HCT116 (cell line): Measurements from ENCODE around the gene PRRT3. TPM values are rescaled to one million over a fixed set of nuclear protein-coding genes. Genes with fewer than 3 reads are reported as not detected.

ENCODE experiments used
- ATAC-seq: fragments of 200-7000 bp; cut with Tn5 transposase; 2 replicates; pipeline ENCODE4 v1.9.1; 2020; ENCODE audit warnings: mild to moderate bottlenecking, moderate library complexity
- BruUV-seq: library from RNA; stranded (reverse); fragments of 400-500 nt; replicated peaks from 2 replicates; lab custom pipeline; 2021; lab: Mats Ljungman, UMichigan
- CTCF ChIA-PET: fragments of 300-600 bp; sonication (Branson Sonifier 250); formaldehyde crosslinking; loops from one replicate; lab custom pipeline; 2021; ENCODE audit warnings: antibody characterized with exemption; lab: Charles Lee
- POLR2A ChIA-PET: fragments of 300-600, 350-600 bp; sonication (Branson Sonifier 250); formaldehyde crosslinking; loops from one replicate; lab custom pipeline; 2021; ENCODE audit warnings: antibody characterized with exemption; lab: Charles Lee
- RAD21 ChIA-PET, 2 experiments: fragments of 300-600 bp; sonication (Branson Sonifier 250); formaldehyde crosslinking; loops; one replicate each; lab custom pipeline; 2023; ENCODE audit warnings: low total read pairs in 2 of 2; ENCODE audit not compliant: uncharacterized antibody in 2 of 2, unreplicated experiment in 2 of 2, low non-redundant PET in 1 of 2; lab: Charles Lee
- DNase-seq: peaks from one replicate; pipeline ENCODE4 v3.0.0-alpha.2; 2010; ENCODE audit warnings: low read depth, low spot score
- H2AFZ ChIP-seq: fragments of 200-600 bp; shearing (Covaris generic), sonication (generic); 2 replicates; pipeline ENCODE4 v1.6.1; 2017; ENCODE audit warnings: low read depth, mixed run types, mixed read lengths, antibody characterized with exemption, low read length; ENCODE audit not compliant: poor library complexity, severe bottlenecking
- H3K27ac ChIP-seq: 2 replicates; pipeline ENCODE4 v1.5.1; 2012; ENCODE audit warnings: low read depth, low read length
- H3K27me3 ChIP-seq: fragments of 200-600 bp; sonication (generic); 2 replicates; pipeline ENCODE4 v1.6.1; 2016; ENCODE audit warnings: mixed run types, low read length, mixed read lengths; ENCODE audit not compliant: insufficient read depth
- H3K36me3 ChIP-seq, 2 experiments: fragments of 200-500 bp in 1 of 2; fragments of 200-600 bp in 1 of 2; sonication (Bioruptor generic) in 1 of 2; sonication (generic) in 1 of 2; 2 replicates each; pipeline versions ENCODE4 v1.5.1 to v1.6.1; 2014 to 2016; ENCODE audit warnings: low read length in 2 of 2, inconsistent platforms in 1 of 2, mixed read lengths in 1 of 2, mixed run types in 1 of 2; ENCODE audit not compliant: insufficient read depth in 2 of 2, control insufficient read depth in 1 of 2
- H3K4me1 ChIP-seq, 2 experiments: fragments of 200-600 bp in 1 of 2; sonication (generic) in 1 of 2; 2 replicates each; pipeline versions ENCODE4 v1.5.1 to v1.6.1; 2012 to 2017; ENCODE audit warnings: low read length in 2 of 2, inconsistent platforms in 1 of 2, mild to moderate bottlenecking in 1 of 2, mixed read lengths in 1 of 2, mixed run types in 1 of 2, moderate library complexity in 1 of 2; ENCODE audit not compliant: insufficient read depth in 2 of 2, control insufficient read depth in 1 of 2
- H3K4me2 ChIP-seq: fragments of 200-600 bp; sonication (generic); 2 replicates; pipeline ENCODE4 v1.6.1; 2017; ENCODE audit warnings: mixed run types, low read length, mixed read lengths
- H3K4me3 ChIP-seq, 2 experiments: fragments of 200-600 bp in 1 of 2; sonication (generic) in 1 of 2; replicated peaks in 1 of 2; 2 replicates each; pipeline ENCODE4 v1.5.1; 2011 to 2016; ENCODE audit warnings: low read length in 2 of 2, control low read depth in 1 of 2, low read depth in 1 of 2, mild to moderate bottlenecking in 1 of 2, mixed read lengths in 1 of 2, mixed run types in 1 of 2
- H3K79me2 ChIP-seq: fragments of 200-600 bp; sonication (generic); 2 replicates; pipeline ENCODE4 v1.6.1; 2017; ENCODE audit warnings: mild to moderate bottlenecking, mixed run types, low read length, moderate library complexity, mixed read lengths; ENCODE audit not compliant: insufficient read depth
- H3K9ac ChIP-seq: fragments of 200-600 bp; sonication (generic); 2 replicates; pipeline ENCODE4 v1.6.1; 2016; ENCODE audit warnings: low read length, mixed read lengths
- H3K9me2 ChIP-seq: fragments of 200-600 bp; sonication (generic), shearing (Covaris generic); 2 replicates; pipeline ENCODE4 v1.6.1; 2017; ENCODE audit warnings: mixed run types, mild to moderate bottlenecking, moderate library complexity; ENCODE audit not compliant: insufficient read depth
- H3K9me3 ChIP-seq, 2 experiments: fragments of 200-500 bp in 1 of 2; fragments of 200-600 bp in 1 of 2; sonication (Bioruptor generic) in 1 of 2; sonication (generic) in 1 of 2; 2 replicates each; pipeline ENCODE4 v1.6.1; 2014 to 2017; ENCODE audit warnings: low read length in 2 of 2, mixed read lengths in 2 of 2, inconsistent platforms in 1 of 2, low read depth in 1 of 2, mild to moderate bottlenecking in 1 of 2, mixed run types in 1 of 2, moderate library complexity in 1 of 2; ENCODE audit not compliant: control insufficient read depth in 1 of 2, insufficient read depth in 1 of 2
- H4K20me1 ChIP-seq: fragments of 200-600 bp; sonication (generic), shearing (Covaris generic); 2 replicates; pipeline ENCODE4 v1.6.1; 2017; ENCODE audit warnings: mixed run types, mild to moderate bottlenecking, moderate library complexity; ENCODE audit not compliant: insufficient read depth
- ATF3 ChIP-seq: IDR thresholded peaks from 2 replicates; pipeline ENCODE4 v1.6.1; 2012
- EGR1 ChIP-seq: IDR thresholded peaks from 2 replicates; pipeline ENCODE4 v1.6.1; 2012; ENCODE audit warnings: low read depth
- ELF1 ChIP-seq: IDR thresholded peaks from 2 replicates; pipeline ENCODE4 v1.6.1; 2012; ENCODE audit warnings: low read depth, borderline replicate concordance
- EZH2 ChIP-seq: fragments of 200-600 bp; sonication (generic); IDR thresholded peaks from 2 replicates; pipeline ENCODE4 v1.6.1; 2017; ENCODE audit warnings: antibody characterized with exemption, mixed run types
- EZH2phosphoT487 ChIP-seq: fragments of 200-600 bp; IDR thresholded peaks from 2 replicates; pipeline ENCODE4 v1.6.1; 2018; ENCODE audit warnings: antibody characterized with exemption, borderline replicate concordance
- FOSL1 ChIP-seq: IDR thresholded peaks from 2 replicates; pipeline ENCODE4 v1.6.1; 2012; ENCODE audit warnings: low read depth
- JUND ChIP-seq: IDR thresholded peaks from 2 replicates; pipeline ENCODE4 v1.6.1; 2012
- POLR2A ChIP-seq: IDR thresholded peaks from 2 replicates; pipeline ENCODE4 v1.7.0; 2011; ENCODE audit warnings: borderline replicate concordance; ENCODE audit not compliant: insufficient read depth, insufficient read length; ENCODE audit errors: extremely low read depth
- POLR2AphosphoS5 ChIP-seq: IDR thresholded peaks from 2 replicates; pipeline ENCODE4 v1.6.1; 2011; ENCODE audit warnings: mild to moderate bottlenecking, low read depth, low read length, moderate library complexity
- RAD21 ChIP-seq: IDR thresholded peaks from 2 replicates; pipeline ENCODE4 v1.6.1; 2012; ENCODE audit warnings: low read depth, mild to moderate bottlenecking
- SIN3A ChIP-seq: IDR thresholded peaks from 2 replicates; pipeline ENCODE4 v1.6.1; 2012; ENCODE audit warnings: low read depth
- SP1 ChIP-seq: IDR thresholded peaks from 2 replicates; pipeline ENCODE4 v1.6.1; 2012; ENCODE audit warnings: low read depth
- SRF ChIP-seq: IDR thresholded peaks from 2 replicates; pipeline ENCODE4 v1.6.1; 2012; ENCODE audit warnings: low read depth
- TCF7L2 ChIP-seq: IDR thresholded peaks from 2 replicates; pipeline ENCODE4 v1.7.0; 2011; ENCODE audit warnings: borderline replicate concordance, inconsistent platforms; ENCODE audit not compliant: insufficient read depth, insufficient read length; ENCODE audit errors: extremely low read depth
- YY1 ChIP-seq: IDR thresholded peaks from 2 replicates; pipeline ENCODE4 v1.6.1; 2011; ENCODE audit warnings: low read length, low read depth, moderate library complexity, mild to moderate bottlenecking; ENCODE audit not compliant: insufficient replicate concordance; ENCODE audit errors: extremely low read depth
- ZFX ChIP-seq: fragments of 450-650 bp; IDR thresholded peaks from 2 replicates; pipeline ENCODE4 v1.6.1; 2017
- ZNF274 ChIP-seq: fragments of 200-500 bp; sonication (Bioruptor generic); IDR thresholded peaks from 2 replicates; pipeline ENCODE4 v1.6.1; 2014; ENCODE audit warnings: mild to moderate bottlenecking, low read depth, low read length, inconsistent platforms
- intact Hi-C: fragments of 100-400 bp; cut with micrococcal nuclease; formaldehyde crosslinking; loops from 2 replicates; pipeline ENCODE4 v1.10.0; 2022
- total RNA-seq: library from RNA; stranded (reverse); gene quantifications from one replicate; pipeline ENCODE4 v1.2.1, GENCODE V29; 2021; ENCODE audit not compliant: unreplicated experiment
- TF ChIP-seq, protein P1 (sequence below): IDR thresholded peaks from 2 replicates; pipeline ENCODE4 v1.6.1; 2011; ENCODE audit warnings: mild to moderate bottlenecking, low read length, moderate library complexity; ENCODE audit not compliant: insufficient replicate concordance; ENCODE audit errors: extremely low read depth
- TF ChIP-seq, protein P2 (sequence below), 3 experiments: fragments of 200-600 bp in 1 of 3; sonication (generic) in 1 of 3; IDR thresholded peaks in 2 of 3; conservative IDR thresholded peaks in 1 of 3; 2 replicates each; pipeline ENCODE4 v1.5.1; 2012 to 2017; ENCODE audit warnings: low read depth in 2 of 3, low read length in 2 of 3, antibody characterized with exemption in 1 of 3, borderline replicate concordance in 1 of 3, control low read depth in 1 of 3, mild to moderate bottlenecking in 1 of 3, mixed read lengths in 1 of 3, mixed run types in 1 of 3, moderate library complexity in 1 of 3; ENCODE audit not compliant: insufficient read depth in 1 of 3
- TF ChIP-seq, protein P3 (sequence below): IDR thresholded peaks from 2 replicates; pipeline ENCODE4 v1.6.1; 2012; ENCODE audit warnings: low read depth

The PRRT3 gene
- total RNA-seq, 1 experiment from 2014 or later = 0.96 TPM

DNA sequence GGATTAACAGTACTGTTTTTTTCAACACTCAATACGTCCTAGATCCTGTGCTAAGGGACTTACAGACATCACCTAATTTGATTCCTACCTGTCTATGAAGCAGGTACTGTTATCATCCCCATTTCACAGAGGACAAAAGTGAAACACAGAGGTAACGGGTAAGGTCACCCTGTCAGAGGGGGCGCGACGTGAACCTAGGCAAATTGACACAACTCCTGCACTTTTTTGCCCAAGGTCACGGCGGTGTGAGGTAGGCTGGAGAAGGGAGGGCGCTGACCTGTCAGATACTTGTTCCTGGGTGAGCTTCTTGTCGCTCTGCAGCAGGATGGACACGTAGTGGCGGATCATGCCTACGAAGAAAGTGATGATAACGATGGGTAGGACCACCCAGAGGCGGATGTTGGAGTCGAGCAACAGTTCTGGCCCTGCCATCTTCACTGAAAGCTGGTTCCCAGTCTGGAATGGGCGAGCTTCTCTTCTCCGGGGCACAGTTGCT lies 34.1 kb upstream of the PRRT3 start:
- Histone ChIP-seq H3K4me2 (peak overlapping the region; percentile 92), H3K9me3 (no peaks in the 10 kb centered on the region), H3K27me3 (no peaks in the 10 kb centered on the region), H3K4me1 (peaks cover 12 to 24% of the 10 kb centered on the region in 2 experiments), H3K9me2 (no peaks in the 10 kb centered on the region), H2AFZ (no peak overlapping the region), H3K9ac (peak overlapping the region; percentile 87), H4K20me1 (0 out of 2 replicates have a peak, but pooled peaks cover 3% of the 10 kb centered on the region), H3K36me3 (peaks cover 1 to 8% of the 10 kb centered on the region in 2 experiments; a peak in 2 of 4 replicates), H3K79me2 (peaks cover 70% of the 10 kb centered on the region), H3K4me3 (peak overlapping the region; percentile 86 to 99), H3K27ac (peak overlapping the region; percentile 62; the same call in 1 of the 2 replicates)
- BruUV-seq = TSS peak; percentile 79
- ATAC-seq (peak; percentile 57), DNase-seq (no peak)
- intact Hi-C loops = loop anchor here (10.0 kb wide), 1 partner anchor 239 kb away; no protein-coding TSS in a partner anchor
- CTCF ChIA-PET = no interaction called here
- RAD21 ChIA-PET = interaction anchor here (0.7 kb wide), 2 partner anchors 159 to 1110 kb away, joined by 3 to 6 read pairs; no protein-coding TSS in a partner anchor
- POLR2A ChIA-PET = interaction anchor here (1.0 to 2.3 kb wide), 3 partner anchors 9 to 40 kb away, joined by 5 to 7 read pairs (median 6); no protein-coding TSS in a partner anchor
- TF ChIP-seq YY1 = no peak
- TF ChIP-seq ZFX = no peak
- no peak for TF ChIP-seq ATF3
- no peak for TF ChIP-seq SP1
- no peak for TF ChIP-seq FOSL1
- TF ChIP-seq, protein P1, sequence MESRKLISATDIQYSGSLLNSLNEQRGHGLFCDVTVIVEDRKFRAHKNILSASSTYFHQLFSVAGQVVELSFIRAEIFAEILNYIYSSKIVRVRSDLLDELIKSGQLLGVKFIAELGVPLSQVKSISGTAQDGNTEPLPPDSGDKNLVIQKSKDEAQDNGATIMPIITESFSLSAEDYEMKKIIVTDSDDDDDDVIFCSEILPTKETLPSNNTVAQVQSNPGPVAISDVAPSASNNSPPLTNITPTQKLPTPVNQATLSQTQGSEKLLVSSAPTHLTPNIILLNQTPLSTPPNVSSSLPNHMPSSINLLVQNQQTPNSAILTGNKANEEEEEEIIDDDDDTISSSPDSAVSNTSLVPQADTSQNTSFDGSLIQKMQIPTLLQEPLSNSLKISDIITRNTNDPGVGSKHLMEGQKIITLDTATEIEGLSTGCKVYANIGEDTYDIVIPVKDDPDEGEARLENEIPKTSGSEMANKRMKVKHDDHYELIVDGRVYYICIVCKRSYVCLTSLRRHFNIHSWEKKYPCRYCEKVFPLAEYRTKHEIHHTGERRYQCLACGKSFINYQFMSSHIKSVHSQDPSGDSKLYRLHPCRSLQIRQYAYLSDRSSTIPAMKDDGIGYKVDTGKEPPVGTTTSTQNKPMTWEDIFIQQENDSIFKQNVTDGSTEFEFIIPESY = no peak
- no peak for TF ChIP-seq EGR1
- TF ChIP-seq, protein P2, sequence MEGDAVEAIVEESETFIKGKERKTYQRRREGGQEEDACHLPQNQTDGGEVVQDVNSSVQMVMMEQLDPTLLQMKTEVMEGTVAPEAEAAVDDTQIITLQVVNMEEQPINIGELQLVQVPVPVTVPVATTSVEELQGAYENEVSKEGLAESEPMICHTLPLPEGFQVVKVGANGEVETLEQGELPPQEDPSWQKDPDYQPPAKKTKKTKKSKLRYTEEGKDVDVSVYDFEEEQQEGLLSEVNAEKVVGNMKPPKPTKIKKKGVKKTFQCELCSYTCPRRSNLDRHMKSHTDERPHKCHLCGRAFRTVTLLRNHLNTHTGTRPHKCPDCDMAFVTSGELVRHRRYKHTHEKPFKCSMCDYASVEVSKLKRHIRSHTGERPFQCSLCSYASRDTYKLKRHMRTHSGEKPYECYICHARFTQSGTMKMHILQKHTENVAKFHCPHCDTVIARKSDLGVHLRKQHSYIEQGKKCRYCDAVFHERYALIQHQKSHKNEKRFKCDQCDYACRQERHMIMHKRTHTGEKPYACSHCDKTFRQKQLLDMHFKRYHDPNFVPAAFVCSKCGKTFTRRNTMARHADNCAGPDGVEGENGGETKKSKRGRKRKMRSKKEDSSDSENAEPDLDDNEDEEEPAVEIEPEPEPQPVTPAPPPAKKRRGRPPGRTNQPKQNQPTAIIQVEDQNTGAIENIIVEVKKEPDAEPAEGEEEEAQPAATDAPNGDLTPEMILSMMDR (IDR thresholded peaks at IDR 0.05 in 2 of 3, conservative IDR thresholded peaks at IDR 0.05 in 1 of 3; ENCODE audit: borderline replicate concordance in 1 of 3, insufficient read depth in 1 of 3, low read depth in 2 of 3, low read length in 2 of 3) = no peak
- no peak for TF ChIP-seq POLR2AphosphoS5
- no peak for TF ChIP-seq EZH2
- no peak for TF ChIP-seq SRF
- no peak for TF ChIP-seq RAD21
- no peak for TF ChIP-seq SIN3A
- TF ChIP-seq, protein P3, sequence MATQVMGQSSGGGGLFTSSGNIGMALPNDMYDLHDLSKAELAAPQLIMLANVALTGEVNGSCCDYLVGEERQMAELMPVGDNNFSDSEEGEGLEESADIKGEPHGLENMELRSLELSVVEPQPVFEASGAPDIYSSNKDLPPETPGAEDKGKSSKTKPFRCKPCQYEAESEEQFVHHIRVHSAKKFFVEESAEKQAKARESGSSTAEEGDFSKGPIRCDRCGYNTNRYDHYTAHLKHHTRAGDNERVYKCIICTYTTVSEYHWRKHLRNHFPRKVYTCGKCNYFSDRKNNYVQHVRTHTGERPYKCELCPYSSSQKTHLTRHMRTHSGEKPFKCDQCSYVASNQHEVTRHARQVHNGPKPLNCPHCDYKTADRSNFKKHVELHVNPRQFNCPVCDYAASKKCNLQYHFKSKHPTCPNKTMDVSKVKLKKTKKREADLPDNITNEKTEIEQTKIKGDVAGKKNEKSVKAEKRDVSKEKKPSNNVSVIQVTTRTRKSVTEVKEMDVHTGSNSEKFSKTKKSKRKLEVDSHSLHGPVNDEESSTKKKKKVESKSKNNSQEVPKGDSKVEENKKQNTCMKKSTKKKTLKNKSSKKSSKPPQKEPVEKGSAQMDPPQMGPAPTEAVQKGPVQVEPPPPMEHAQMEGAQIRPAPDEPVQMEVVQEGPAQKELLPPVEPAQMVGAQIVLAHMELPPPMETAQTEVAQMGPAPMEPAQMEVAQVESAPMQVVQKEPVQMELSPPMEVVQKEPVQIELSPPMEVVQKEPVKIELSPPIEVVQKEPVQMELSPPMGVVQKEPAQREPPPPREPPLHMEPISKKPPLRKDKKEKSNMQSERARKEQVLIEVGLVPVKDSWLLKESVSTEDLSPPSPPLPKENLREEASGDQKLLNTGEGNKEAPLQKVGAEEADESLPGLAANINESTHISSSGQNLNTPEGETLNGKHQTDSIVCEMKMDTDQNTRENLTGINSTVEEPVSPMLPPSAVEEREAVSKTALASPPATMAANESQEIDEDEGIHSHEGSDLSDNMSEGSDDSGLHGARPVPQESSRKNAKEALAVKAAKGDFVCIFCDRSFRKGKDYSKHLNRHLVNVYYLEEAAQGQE = no peak
- TF ChIP-seq EZH2phosphoT487 = no peak
- TF ChIP-seq ELF1 = no peak
- no peak for TF ChIP-seq POLR2A
- no peak for TF ChIP-seq JUND
- TF ChIP-seq ZNF274 = no peak
- TF ChIP-seq TCF7L2 = no peak
